Erythroblast (primary cell): ENCODE measurements around the gene CRYGN.

ENCODE experiments used
- GATA1 ChIP-seq: IDR thresholded peaks from 2 replicates; pipeline ENCODE4 v1.6.1; 2011; ENCODE audit warnings: low read depth, mild to moderate bottlenecking, control low read depth, low read length, moderate library complexity
- POLR2A ChIP-seq: IDR thresholded peaks from 2 replicates; pipeline ENCODE4 v1.6.1; 2011; ENCODE audit warnings: mild to moderate bottlenecking, low read length

- no peak for TF ChIP-seq POLR2A
- TF ChIP-seq GATA1, result no peak
These were observed 11.2 kb upstream of the CRYGN start for GRCh38 chr7:151451156-151451555.
